HepG2 (cell line): ENCODE data around the gene MBOAT7. TPM values are rescaled to one million over a fixed set of nuclear protein-coding genes. Genes with fewer than 3 reads are reported as not detected.

ENCODE experiments used
- ATM ChIP-seq: fragments of 450-650 bp; IDR thresholded peaks from 2 replicates; pipeline ENCODE4 v1.7.1; 2017; ENCODE audit warnings: mild to moderate bottlenecking, borderline replicate concordance
- DRAP1 ChIP-seq: IDR thresholded peaks from 2 replicates; pipeline ENCODE4 v1.6.1; 2016; ENCODE audit warnings: missing genetic modification reagents, missing compliant biosample characterization
- ELF1 ChIP-seq: sonication (generic); formaldehyde crosslinking; IDR thresholded peaks from 2 replicates; pipeline ENCODE4 v1.4.0; 2020; ENCODE audit warnings: missing genetic modification reagents
- GATA4 ChIP-seq: sonication (generic); IDR thresholded peaks from 2 replicates; pipeline ENCODE4 v1.6.1; 2016; ENCODE audit warnings: antibody characterized with exemption, low read depth, borderline replicate concordance
- JDP2 ChIP-seq: sonication (generic); formaldehyde crosslinking; IDR thresholded peaks from 2 replicates; pipeline ENCODE4 v1.8.1; 2022; ENCODE audit warnings: missing genetic modification reagents, borderline replicate concordance
- KIAA2018 ChIP-seq: sonication (generic); formaldehyde crosslinking; IDR thresholded peaks from 2 replicates; pipeline ENCODE4 v1.5.0; 2020; ENCODE audit warnings: mild to moderate bottlenecking, missing genetic modification reagents, borderline replicate concordance
- MTF2 ChIP-seq: sonication (generic); formaldehyde crosslinking; IDR thresholded peaks from 2 replicates; pipeline ENCODE4 v1.5.0; 2020; ENCODE audit warnings: missing genetic modification reagents, borderline replicate concordance
- RBFOX2 ChIP-seq: fragments of 200-400 bp; formaldehyde crosslinking; IDR thresholded peaks from 2 replicates; pipeline ENCODE4 v1.6.1; 2017; ENCODE audit warnings: low read depth, mild to moderate bottlenecking, low read length
- ZBTB3 ChIP-seq: sonication (generic); formaldehyde crosslinking; IDR thresholded peaks from 2 replicates; pipeline ENCODE4 v1.4.0; 2020; ENCODE audit warnings: low read depth, mild to moderate bottlenecking, moderate library complexity, missing genetic modification reagents, borderline replicate concordance
- ZNF350 ChIP-seq: sonication (generic); formaldehyde crosslinking; IDR thresholded peaks from 2 replicates; pipeline ENCODE4 v1.4.0; 2020; ENCODE audit warnings: mild to moderate bottlenecking, low read depth, missing genetic modification reagents, borderline replicate concordance
- ZNF580 ChIP-seq: IDR thresholded peaks from 2 replicates; pipeline ENCODE4 v1.6.1; 2016; ENCODE audit warnings: low read depth, borderline replicate concordance
- ZNF609 ChIP-seq: sonication (generic); formaldehyde crosslinking; IDR thresholded peaks from 2 replicates; pipeline ENCODE4 v1.4.0; 2020; ENCODE audit warnings: mild to moderate bottlenecking, missing genetic modification reagents, borderline replicate concordance
- ZNF768 ChIP-seq: sonication (generic); formaldehyde crosslinking; IDR thresholded peaks from 2 replicates; pipeline ENCODE4 v1.4.0; 2020; ENCODE audit warnings: missing genetic modification reagents
- ZNF788 ChIP-seq: sonication (generic); formaldehyde crosslinking; IDR thresholded peaks from 2 replicates; pipeline ENCODE4 v1.5.0; 2020; ENCODE audit warnings: mild to moderate bottlenecking, missing genetic modification reagents, borderline replicate concordance
- polyA plus RNA-seq, 8 experiments: library from polyadenylated mRNA; depleted of rRNA in 3 of 8; stranded (reverse) in 7 of 8; unstranded in 1 of 8; fragments of >200 nt; fragmentation: Illumina TruSeq in 4 of 8; extraction: Trizol in 4 of 8; gene quantifications; 2 replicates each; pipeline versions ENCODE4 v1.2.1 to v1.2.3, GENCODE V29; 2011 to 2016; ENCODE audit warnings: low read depth in 4 of 8, missing spikeins in 1 of 8, mixed read lengths in 1 of 8; ENCODE audit not compliant: insufficient read depth in 1 of 8
- total RNA-seq, 5 experiments: library from RNA; depleted of rRNA; stranded (reverse); fragments of >200 nt; fragmentation: Illumina TruSeq; extraction: Trizol; gene quantifications; 2 replicates each; pipeline ENCODE4 v1.2.3, GENCODE V29; 2016; ENCODE audit warnings: low read depth in 1 of 5

Gene MBOAT7
- total and polyA plus RNA-seq, 2 of the 13 experiments (the other 11 are each of a cell fraction or from before 2014, with no cell fraction given) = 22.2 to 25.5 TPM

- TF ChIP-seq ZNF788 (CRISPR knock-in tag) (0 out of 2 replicates have a peak, but pooled peaks have one; percentile 19), ATM (no peak), ELF1 (CRISPR knock-in tag) (no peak), ZBTB3 (no peak), ZNF580 (CRISPR knock-in tag) (peak; percentile 19; the same call in 1 of the 2 replicates), DRAP1 (no peak), ZNF609 (CRISPR knock-in tag) (0 out of 2 replicates have a peak, but pooled peaks have one; percentile 44), RBFOX2 (peak; percentile 81), ZNF768 (CRISPR knock-in tag) (0 out of 2 replicates have a peak, but pooled peaks have one; percentile 25), MTF2 (CRISPR knock-in tag) (peak; percentile 50; the same call in 1 of the 2 replicates), ZNF350 (CRISPR knock-in tag) (no peak), KIAA2018 (CRISPR knock-in tag) (no peak), JDP2 (CRISPR knock-in tag) (no peak; the same call in 1 of the 2 replicates), GATA4 (no peak)
These were observed 1.8 kb upstream of the MBOAT7 start, which contains the start of gene TSEN34 (continued) for GRCh38 chr19:54191011-54191810.
